Measurements from ENCODE around the gene AFAP1L1. TPM values are rescaled to one million over a fixed set of nuclear protein-coding genes. Genes with fewer than 3 reads are reported as not detected.
"Not testable (repeated sequence)": the region's sequence is repeated elsewhere in the genome, so short reads cannot be mapped to it uniquely, and the experiment has no call there.

The AFAP1L1 gene
- total RNA-seq, 1 donor from 2014 or later, result 21.9 TPM

DNA sequence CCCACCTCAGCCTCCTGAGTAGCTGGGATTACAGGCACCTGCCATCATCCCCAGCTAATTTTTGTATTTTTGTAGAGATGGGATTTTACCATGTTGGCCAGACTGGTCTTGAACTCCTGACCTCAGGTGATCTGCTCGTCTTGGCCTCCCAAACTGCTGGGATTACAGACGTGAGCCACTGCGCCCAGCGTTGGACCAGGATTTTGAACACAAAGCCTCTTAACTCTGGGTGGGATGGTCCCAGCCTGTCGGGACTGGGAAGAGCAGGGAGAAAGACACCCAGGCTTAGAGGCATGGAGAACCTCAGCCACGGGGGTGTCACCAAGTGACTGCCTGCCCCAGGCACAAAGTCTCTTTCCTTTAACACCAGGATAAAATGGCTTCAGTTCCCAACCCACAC, 119.4 kb downstream of the AFAP1L1 start:
- not testable (repeated sequence) for DNase-seq (ENCODE audit: low read depth)

Other genes starting within 250 kb of the AFAP1L1 start
- 6.4 and 13.9 TPM in 2 replicates for gene SH3TC2, start 208.8 kb upstream of the AFAP1L1 start, total RNA-seq
- gene ABLIM3, start 130.4 kb upstream of the AFAP1L1 start, total RNA-seq, result 17.5 and 33.9 TPM in 2 replicates
- 16.0 and 27.6 TPM in 2 replicates for gene GRPEL2, start 73.6 kb downstream of the AFAP1L1 start, total RNA-seq
- 4.9 and 5.0 TPM in 2 replicates for gene PCYOX1L, start 86.2 kb downstream of the AFAP1L1 start, total RNA-seq
- gene IL17B, start 107.4 kb downstream of the AFAP1L1 start, total RNA-seq, result not detected in 2 replicates